Panc1 (cell line): ENCODE results near the gene EMD. TPM values are rescaled to one million over a fixed set of nuclear protein-coding genes. Genes with fewer than 3 reads are reported as not detected.
A peak's percentile ranks its signal among the peaks of the same experiment; 100 is the strongest.

Experiments used
- ATAC-seq: fragments of 200-7000 bp; cut with Tn5 transposase; 2 replicates; pipeline ENCODE4 v1.9.1; 2020; ENCODE audit warnings: mild to moderate bottlenecking, moderate library complexity
- BruUV-seq: library from RNA; stranded (reverse); fragments of 400-500 nt; replicated peaks from 2 replicates; lab custom pipeline; 2021; lab: Mats Ljungman, UMichigan
- CTCF ChIA-PET: fragments of 300-600 bp; sonication (Branson Sonifier 250); formaldehyde crosslinking; loops from one replicate; lab custom pipeline; 2022; ENCODE audit warnings: antibody characterized with exemption; lab: Charles Lee
- POLR2A ChIA-PET: fragments of 300-600 bp; sonication (Branson Sonifier 250); formaldehyde crosslinking; loops from one replicate; lab custom pipeline; 2022; ENCODE audit warnings: antibody characterized with exemption; lab: Charles Lee
- DNase-seq: peaks from one replicate; pipeline ENCODE4 v3.0.0-alpha.2; 2010; ENCODE audit warnings: low read depth, low spot score
- H3K27ac ChIP-seq: 2 replicates; pipeline ENCODE4 v1.5.1; 2011; ENCODE audit warnings: mild to moderate bottlenecking, low read length, inconsistent platforms
- H3K27me3 ChIP-seq: fragments of 200-500 bp; sonication (Bioruptor generic); 2 replicates; pipeline ENCODE4 v1.6.0; 2014; ENCODE audit warnings: low read length, inconsistent platforms; ENCODE audit not compliant: control insufficient read depth, insufficient read depth
- H3K36me3 ChIP-seq: fragments of 200-500 bp; sonication (Bioruptor generic); 2 replicates; pipeline ENCODE4 v1.5.1; 2014; ENCODE audit warnings: inconsistent platforms, mild to moderate bottlenecking, low read length, moderate library complexity; ENCODE audit not compliant: control insufficient read depth, insufficient read depth
- H3K4me1 ChIP-seq: 2 replicates; pipeline ENCODE4 v1.5.1; 2011; ENCODE audit warnings: inconsistent platforms, mild to moderate bottlenecking, low read length, moderate library complexity; ENCODE audit not compliant: control insufficient read depth, insufficient read depth
- H3K4me3 ChIP-seq, 2 experiments: 2 replicates each; pipeline ENCODE4 v1.5.1; 2011 to 2012; ENCODE audit warnings: low read depth in 2 of 2, low read length in 2 of 2, mild to moderate bottlenecking in 2 of 2, inconsistent platforms in 1 of 2, moderate library complexity in 1 of 2
- H3K9me3 ChIP-seq: fragments of 200-500 bp; sonication (Bioruptor generic); 2 replicates; pipeline ENCODE4 v1.5.1; 2014; ENCODE audit warnings: low read depth, mild to moderate bottlenecking, inconsistent platforms, low read length, moderate library complexity; ENCODE audit not compliant: control insufficient read depth, insufficient read depth
- CTCF ChIP-seq: fragments of 450-650 bp; IDR thresholded peaks from 2 replicates; pipeline ENCODE4 v1.5.1; 2017; ENCODE audit warnings: mild to moderate bottlenecking
- POLR2AphosphoS5 ChIP-seq: IDR thresholded peaks from 2 replicates; pipeline ENCODE4 v1.6.1; 2012; ENCODE audit warnings: mild to moderate bottlenecking, low read depth, low read length, moderate library complexity
- REST ChIP-seq, 2 experiments: IDR thresholded peaks; 2 replicates each; pipeline ENCODE4 v1.6.1; 2011 to 2012; ENCODE audit warnings: low read depth in 2 of 2, control low read depth in 1 of 2, low read length in 1 of 2, mild to moderate bottlenecking in 1 of 2, moderate library complexity in 1 of 2; ENCODE audit not compliant: insufficient read depth in 1 of 2
- SIN3A ChIP-seq: IDR thresholded peaks from 2 replicates; pipeline ENCODE4 v1.6.1; 2012; ENCODE audit warnings: low read depth, mild to moderate bottlenecking, low read length, moderate library complexity, borderline replicate concordance; ENCODE audit not compliant: insufficient read depth
- TCF7L2 ChIP-seq: IDR thresholded peaks from 2 replicates; pipeline ENCODE4 v1.6.1; 2011; ENCODE audit warnings: mild to moderate bottlenecking, low read depth, low read length, inconsistent platforms
- in situ Hi-C: cut with HindIII; loops from 2 replicates; pipeline ENCODE4 v1.10.0; 2016; ENCODE audit warnings: low sequenced_read_pairs, low pct_unique_long_range_greater_than_20kb
- intact Hi-C: fragments of 100-400 bp; cut with micrococcal nuclease; formaldehyde crosslinking; loops from one replicate; pipeline ENCODE4 v1.10.0; 2022; ENCODE audit not compliant: unreplicated experiment
- total RNA-seq: library from RNA; stranded (reverse); gene quantifications from one replicate; pipeline ENCODE4 v1.2.1, GENCODE V29; 2021; ENCODE audit not compliant: unreplicated experiment

Gene EMD
- total RNA-seq, 1 experiment from 2014 or later = 178 TPM

DNA sequence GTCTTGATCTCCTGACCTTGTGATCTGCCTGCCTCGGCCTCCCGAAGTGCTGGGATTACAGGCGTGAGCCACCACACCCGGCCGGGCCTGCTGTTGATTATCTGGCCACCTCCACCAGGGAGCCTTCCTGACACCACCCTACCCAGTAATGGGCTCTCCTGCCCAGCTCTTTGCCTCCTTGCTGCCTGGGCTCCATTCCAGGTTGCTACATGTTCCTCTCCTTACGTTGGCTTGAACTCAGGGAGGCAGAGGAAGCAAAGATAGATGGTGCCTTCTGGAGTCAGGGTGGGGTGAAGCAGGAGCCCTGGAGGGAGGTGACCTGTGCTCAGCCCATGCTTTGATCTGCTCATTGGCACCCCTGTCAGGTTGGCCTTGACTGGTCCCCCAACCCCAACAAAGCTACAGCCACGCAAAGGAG lies 31.0 kb upstream of the EMD start:
- ATAC-seq = peak; percentile 1; the same call in 1 of the 2 replicates
- DNase-seq = no peak
- Histone ChIP-seq H3K36me3 (no peaks in the 10 kb centered on the region), H3K4me1 (peaks cover 14% of the 10 kb centered on the region), H3K27me3 (no peaks in the 10 kb centered on the region), H3K27ac (0 out of 2 replicates have a peak overlapping the region, but pooled peaks have one; percentile 17), H3K4me3 (no peak overlapping the region), H3K9me3 (no peaks in the 10 kb centered on the region)
- intact Hi-C loops = no loop called here
- CTCF ChIA-PET = interaction anchor here (1.1 kb wide), 1 partner anchor 25 kb away, joined by 4 read pairs; no protein-coding TSS in a partner anchor
- TF ChIP-seq CTCF (no peak), TCF7L2 (no peak), REST (IDR thresholded peaks at IDR 0.05; ENCODE audit: insufficient read depth in 1 of 2, low read depth in 2 of 2, low read length in 1 of 2) (no peak), POLR2AphosphoS5 (no peak), SIN3A (no peak)
- BruUV-seq = no TSS peak
- POLR2A ChIA-PET = no interaction called here
- in situ Hi-C loops = no loop called here

GRCh38 chrX:154348646-154349358 lies 30.3 kb upstream of the EMD start:
- intact Hi-C loops = no loop called here
- POLR2A ChIA-PET = no interaction called here
- in situ Hi-C loops = no loop called here
- Histone ChIP-seq H3K27ac (no peak overlapping the region), H3K9me3 (no peaks in the 10 kb centered on the region), H3K4me1 (peaks cover 14% of the 10 kb centered on the region), H3K36me3 (no peaks in the 10 kb centered on the region), H3K27me3 (no peaks in the 10 kb centered on the region), H3K4me3 (no peak overlapping the region)
- BruUV-seq = TSS peak; percentile 88
- ATAC-seq = no peak
- CTCF ChIA-PET = no interaction called here
- TF ChIP-seq POLR2AphosphoS5 = no peak
- TF ChIP-seq TCF7L2 = no peak
- no peak for TF ChIP-seq CTCF
- no peak for TF ChIP-seq REST (IDR thresholded peaks at IDR 0.05; ENCODE audit: insufficient read depth in 1 of 2, low read depth in 2 of 2, low read length in 1 of 2)
- DNase-seq = no peak
